HAP-1 (cell line): Measurements from ENCODE around the gene P3H2.

Experiments used
- DNase-seq, 2 experiments: peaks; one replicate each; pipeline ENCODE4 v3.0.0-alpha.2; 2016 to 2020; ENCODE audit warnings: low spot score in 2 of 2
- H3K27me3 ChIP-seq: fragments of 250-450 bp; sonication (Bioruptor Pico); 2 replicates; pipeline ENCODE4 v1.5.1; 2020; ENCODE audit warnings: low read depth, mild to moderate bottlenecking, moderate library complexity
- H3K36me3 ChIP-seq: fragments of 250-450 bp; sonication (Bioruptor Pico); replicated peaks from 2 replicates; pipeline ENCODE4 v1.5.1; 2020; ENCODE audit warnings: mild to moderate bottlenecking
- H3K4me1 ChIP-seq: fragments of 250-450 bp; sonication (Bioruptor Pico); 2 replicates; pipeline ENCODE4 v1.5.1; 2020; ENCODE audit warnings: mild to moderate bottlenecking
- H3K4me3 ChIP-seq: fragments of 250-450 bp; sonication (Bioruptor Pico); 2 replicates; pipeline ENCODE4 v1.5.1; 2020; ENCODE audit warnings: mild to moderate bottlenecking, moderate library complexity
- H3K9me3 ChIP-seq: fragments of 250-450 bp; sonication (Bioruptor Pico); 2 replicates; pipeline ENCODE4 v1.5.1; 2020; ENCODE audit warnings: mild to moderate bottlenecking, moderate library complexity
- in situ Hi-C: fragments of 300-500 bp; cut with MboI; formaldehyde crosslinking; loops from 3 replicates; pipeline ENCODE4 v1.14.3; 2020; ENCODE audit warnings: low sequenced_read_pairs, inconsistent platforms, mixed read lengths

P3H2 gene

DNA sequence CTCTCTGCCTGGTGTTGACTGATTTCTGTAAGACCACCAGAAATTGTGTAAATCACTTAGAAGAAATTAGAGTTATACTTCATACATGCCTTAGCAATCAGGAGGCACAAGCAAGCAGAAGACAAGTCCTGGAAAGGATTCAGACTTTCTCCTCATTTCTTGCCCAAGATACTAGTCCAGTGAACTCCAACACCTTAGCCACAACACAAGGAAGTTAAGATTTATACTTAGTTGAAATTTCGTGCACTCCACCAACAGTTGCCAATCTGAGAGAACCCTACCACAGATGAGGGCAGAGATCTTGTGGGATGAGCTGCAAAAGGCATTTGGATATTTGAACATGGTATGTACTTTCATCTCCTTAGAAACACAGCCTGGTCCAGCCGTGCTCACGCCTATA lies 2.3 kb downstream of the P3H2 start:
- in situ Hi-C loops = no loop called here
- H3K27me3 ChIP-seq = peaks cover 15% of the 10 kb centered on the region
- no peak overlapping the region for H3K4me3 ChIP-seq
- H3K9me3 ChIP-seq = no peaks in the 10 kb centered on the region
- H3K36me3 ChIP-seq = no peaks in the 10 kb centered on the region
- no peaks in the 10 kb centered on the region for H3K4me1 ChIP-seq
- DNase-seq = no peak

DNA sequence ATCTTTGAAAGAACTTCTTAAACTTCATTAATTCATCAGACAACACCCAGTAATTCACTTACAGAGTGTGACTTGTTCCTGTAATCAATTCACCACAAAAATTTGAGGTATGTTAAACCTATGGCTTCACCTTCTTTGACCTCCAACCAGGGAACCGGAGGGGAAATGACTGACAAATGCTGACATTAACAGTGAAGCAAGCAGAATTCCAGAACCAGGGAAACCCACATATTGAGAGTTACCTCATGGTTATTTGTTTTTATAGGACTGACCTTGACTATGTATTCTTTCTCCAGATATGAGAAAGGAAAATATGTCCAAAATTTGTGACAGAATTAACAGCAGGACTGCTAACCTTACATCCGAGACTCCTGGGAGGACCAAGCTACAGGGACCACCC lies 2.7 kb downstream of the P3H2 start:
- Histone ChIP-seq H3K36me3 (no peaks in the 10 kb centered on the region), H3K4me3 (no peak overlapping the region), H3K9me3 (no peaks in the 10 kb centered on the region), H3K27me3 (peaks cover 15% of the 10 kb centered on the region), H3K4me1 (no peaks in the 10 kb centered on the region)
- in situ Hi-C loops = no loop called here
- no peak for DNase-seq

DNA sequence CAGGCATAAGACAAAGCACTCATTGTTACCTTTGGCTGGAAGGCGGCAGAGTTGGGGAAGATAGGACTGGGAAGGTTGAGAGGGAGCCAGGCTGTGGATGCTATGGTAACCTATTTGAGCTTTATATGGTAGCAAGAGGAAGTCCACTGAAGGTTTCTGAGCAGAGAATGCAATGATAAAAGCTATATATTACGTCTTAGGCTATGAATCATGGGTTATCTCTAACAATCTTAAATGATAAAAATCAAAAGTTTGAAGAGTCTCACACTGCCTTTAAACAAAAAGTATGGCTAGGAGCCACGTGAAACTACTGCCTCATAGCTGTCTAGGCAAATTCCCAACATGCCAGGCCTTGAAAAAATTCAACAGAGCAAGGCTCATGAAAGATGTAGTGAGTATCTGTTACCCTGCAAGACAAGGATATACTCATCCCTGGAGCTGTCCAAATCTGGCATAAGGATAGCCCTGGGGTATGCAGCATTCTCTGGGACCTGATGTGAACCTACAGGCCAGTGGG lies 4.1 kb downstream of the P3H2 start:
- Histone ChIP-seq H3K9me3 (no peaks in the 10 kb centered on the region), H3K27me3 (peaks cover 15% of the 10 kb centered on the region), H3K36me3 (no peaks in the 10 kb centered on the region), H3K4me1 (no peaks in the 10 kb centered on the region), H3K4me3 (no peak overlapping the region)
- no peak for DNase-seq
- in situ Hi-C loops = no loop called here

DNA sequence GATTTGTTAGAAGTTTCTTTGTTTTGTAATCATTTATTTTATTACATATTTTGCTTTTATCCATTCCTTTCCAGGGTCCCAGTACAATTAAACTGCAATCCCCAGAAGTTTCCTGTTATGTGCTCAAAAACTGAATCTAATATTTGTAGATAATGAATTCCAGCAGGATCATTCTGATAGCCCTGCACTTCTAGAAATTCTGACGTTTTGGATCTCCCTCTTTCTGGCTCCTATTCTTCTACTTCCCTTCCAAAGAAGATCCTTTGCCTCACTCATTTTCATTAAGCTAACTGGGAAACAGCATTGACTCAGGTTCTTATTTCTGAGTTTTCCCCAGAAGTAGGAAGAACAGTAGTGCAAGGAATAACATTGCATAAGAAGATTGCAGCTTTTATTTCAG lies 9.9 kb downstream of the P3H2 start:
- Histone ChIP-seq H3K4me3 (no peak overlapping the region), H3K27me3 (0 out of 2 replicates have a peak, but pooled peaks cover 4% of the 10 kb centered on the region), H3K36me3 (no peaks in the 10 kb centered on the region), H3K9me3 (no peaks in the 10 kb centered on the region), H3K4me1 (no peaks in the 10 kb centered on the region)
- no peak for DNase-seq
- in situ Hi-C loops = no loop called here

GRCh38 chr3:190109441-190109840 lies 11.3 kb downstream of the P3H2 start:
- in situ Hi-C loops = no loop called here
- H3K27me3 ChIP-seq = 0 out of 2 replicates have a peak, but pooled peaks cover 4% of the 10 kb centered on the region
- H3K9me3 ChIP-seq = no peaks in the 10 kb centered on the region
- H3K4me1 ChIP-seq = no peaks in the 10 kb centered on the region
- no peak for DNase-seq
- H3K4me3 ChIP-seq = no peak overlapping the region
- H3K36me3 ChIP-seq = no peaks in the 10 kb centered on the region

DNA sequence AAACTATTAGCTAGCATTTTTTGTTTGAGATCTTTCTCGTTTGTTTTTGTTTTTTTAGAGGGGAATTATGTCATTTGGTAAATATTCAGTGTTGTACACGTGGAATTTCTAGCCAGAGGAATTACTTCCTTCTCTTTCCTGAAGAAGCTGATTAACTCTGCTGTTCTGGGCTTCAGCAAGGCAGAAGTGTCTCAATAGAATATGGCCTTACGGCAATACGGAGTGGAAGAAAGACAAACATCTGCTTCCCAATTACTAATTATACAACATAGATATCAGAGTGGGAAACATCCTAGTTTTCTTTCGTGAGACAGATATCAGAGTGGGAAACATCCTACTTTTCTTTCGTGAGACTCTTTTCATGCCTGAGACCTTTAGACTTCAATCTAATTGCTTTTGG lies 11.9 kb downstream of the P3H2 start:
- H3K4me3 ChIP-seq = no peak overlapping the region
- in situ Hi-C loops = no loop called here
- no peaks in the 10 kb centered on the region for H3K9me3 ChIP-seq

DNA sequence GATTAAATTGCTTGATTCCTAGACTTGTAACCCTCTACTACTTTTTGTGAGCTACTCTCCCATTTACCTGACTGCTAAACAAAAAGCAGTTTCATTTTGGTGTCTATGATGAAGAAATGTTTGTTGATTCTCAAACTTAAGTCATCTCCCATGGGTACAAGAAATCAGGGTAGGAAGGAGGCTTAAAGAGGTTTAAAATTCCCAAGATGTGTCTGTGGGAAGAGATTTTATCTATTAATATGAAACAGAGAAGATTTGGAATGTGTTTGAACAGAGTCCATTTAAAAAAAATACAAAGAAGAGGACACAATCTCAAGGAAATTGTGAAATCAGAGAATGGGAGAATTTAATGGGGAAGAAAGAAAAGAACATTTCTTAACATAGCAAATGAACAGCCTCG lies 14.8 kb downstream of the P3H2 start:
- 0 out of 2 replicates have a peak, but pooled peaks cover 4% of the 10 kb centered on the region for H3K27me3 ChIP-seq
- H3K4me1 ChIP-seq = no peaks in the 10 kb centered on the region
- H3K36me3 ChIP-seq = no peaks in the 10 kb centered on the region
- no peak for DNase-seq
- in situ Hi-C loops = no loop called here
- no peak overlapping the region for H3K4me3 ChIP-seq
- no peaks in the 10 kb centered on the region for H3K9me3 ChIP-seq

More for the DNA sequence above, 11.9 kb downstream of the P3H2 start:
- DNase-seq = no peak
- H3K36me3 ChIP-seq = no peaks in the 10 kb centered on the region
- 0 out of 2 replicates have a peak, but pooled peaks cover 4% of the 10 kb centered on the region for H3K27me3 ChIP-seq
- H3K4me1 ChIP-seq = no peaks in the 10 kb centered on the region

DNA sequence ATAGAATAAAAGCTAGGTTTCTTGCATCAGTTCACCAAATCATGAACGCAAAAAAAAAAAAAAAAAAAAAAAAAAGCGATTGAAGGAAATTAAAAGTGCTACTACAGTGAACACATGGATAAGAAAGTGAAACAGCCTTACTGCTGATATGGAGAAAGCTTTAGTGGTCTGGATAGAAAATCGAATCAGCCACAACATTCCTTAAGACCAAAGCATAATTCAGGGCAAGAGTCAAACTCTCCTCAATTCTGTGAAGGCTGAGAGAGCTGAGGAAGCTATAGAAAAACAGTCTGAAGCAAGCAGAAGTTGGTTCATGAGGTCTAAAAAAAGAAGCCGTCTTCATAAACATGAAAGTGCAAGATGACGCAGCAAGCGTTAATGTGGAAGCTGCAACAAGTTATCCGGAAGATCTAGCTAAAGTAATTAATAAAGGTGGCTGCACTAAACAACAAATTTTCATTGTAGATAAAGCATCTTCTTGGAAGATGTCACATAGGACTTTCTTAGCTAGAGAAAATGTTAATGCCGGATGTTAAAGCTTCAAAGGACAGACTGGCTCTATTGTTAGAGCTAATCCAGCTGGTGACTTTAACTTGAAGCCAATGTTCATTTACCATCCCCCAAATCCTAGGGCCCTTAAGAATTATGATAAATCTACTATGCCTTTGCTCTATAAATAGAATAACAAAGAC lies 19.2 kb downstream of the P3H2 start:
- DNase-seq = no peak
- Histone ChIP-seq H3K4me1 (no peaks in the 10 kb centered on the region), H3K36me3 (no peaks in the 10 kb centered on the region), H3K27me3 (no peaks in the 10 kb centered on the region), H3K9me3 (no peaks in the 10 kb centered on the region), H3K4me3 (no peak overlapping the region)
- in situ Hi-C loops = no loop called here

DNA sequence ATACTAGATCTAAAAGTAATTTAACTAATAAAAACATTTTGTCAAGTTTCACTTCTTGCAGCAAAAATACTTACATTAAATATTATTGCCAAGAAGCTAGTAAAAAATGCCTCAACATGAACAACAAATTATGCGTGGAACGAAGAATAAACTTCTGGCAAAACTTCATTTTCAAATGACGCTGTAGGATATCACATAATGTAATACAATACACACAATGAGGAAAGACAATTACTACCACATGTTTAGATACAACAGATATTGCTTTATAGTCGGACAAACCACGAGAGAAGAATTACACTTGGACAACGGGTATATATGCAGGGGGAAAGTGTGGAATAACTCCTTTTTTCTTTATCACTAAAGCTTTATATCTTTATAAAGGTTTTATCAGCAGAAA lies 21.6 kb downstream of the P3H2 start:
- H3K9me3 ChIP-seq = no peaks in the 10 kb centered on the region
- H3K4me3 ChIP-seq = no peak overlapping the region
- no peaks in the 10 kb centered on the region for H3K27me3 ChIP-seq
- no peak for DNase-seq
- H3K36me3 ChIP-seq = no peaks in the 10 kb centered on the region
- in situ Hi-C loops = no loop called here
- H3K4me1 ChIP-seq = no peaks in the 10 kb centered on the region

DNA sequence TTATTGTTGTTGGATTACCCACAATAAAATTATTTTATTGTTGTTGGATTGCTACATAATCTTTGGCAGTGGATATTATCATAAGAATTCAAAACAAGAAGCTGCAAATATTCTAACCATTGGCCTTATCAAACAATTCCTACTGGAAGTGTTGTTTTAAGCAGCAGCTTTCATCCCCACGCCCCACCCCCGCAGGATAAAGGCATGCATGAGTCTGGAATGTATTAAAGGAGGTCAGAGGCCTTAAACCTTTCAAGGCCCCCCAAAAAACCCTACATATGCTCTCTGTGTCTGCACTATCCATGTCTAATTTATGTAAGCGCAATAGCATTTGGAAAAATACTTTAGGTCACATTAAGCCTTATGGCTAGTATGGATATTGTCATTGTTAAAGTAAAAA lies 23.1 kb downstream of the P3H2 start:
- Histone ChIP-seq H3K9me3 (no peaks in the 10 kb centered on the region), H3K36me3 (no peaks in the 10 kb centered on the region), H3K4me3 (no peak overlapping the region), H3K4me1 (no peaks in the 10 kb centered on the region), H3K27me3 (no peaks in the 10 kb centered on the region)
- in situ Hi-C loops = no loop called here
- DNase-seq = no peak

DNA sequence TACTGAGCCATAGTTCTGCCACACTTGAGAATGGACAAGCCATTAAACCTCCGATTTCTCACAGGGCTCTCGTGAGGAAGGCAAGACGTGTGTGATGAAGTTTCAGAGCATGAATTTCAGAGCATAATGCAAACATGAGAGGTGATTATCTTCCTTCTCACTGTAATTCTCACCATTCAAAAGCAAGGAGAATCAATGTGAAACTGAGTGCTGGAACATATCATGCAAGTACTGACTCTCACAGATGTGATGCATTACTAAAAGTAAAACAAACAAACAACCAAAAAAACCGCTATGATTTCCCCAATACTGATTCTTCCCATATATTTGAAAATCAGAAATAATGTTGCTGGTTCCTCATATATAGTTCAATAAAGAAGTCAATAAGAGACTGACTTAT lies 23.7 kb downstream of the P3H2 start:
- in situ Hi-C loops = no loop called here
- DNase-seq = no peak
- Histone ChIP-seq H3K36me3 (no peaks in the 10 kb centered on the region), H3K9me3 (no peaks in the 10 kb centered on the region), H3K4me1 (no peaks in the 10 kb centered on the region), H3K27me3 (no peaks in the 10 kb centered on the region), H3K4me3 (no peak overlapping the region)

DNA sequence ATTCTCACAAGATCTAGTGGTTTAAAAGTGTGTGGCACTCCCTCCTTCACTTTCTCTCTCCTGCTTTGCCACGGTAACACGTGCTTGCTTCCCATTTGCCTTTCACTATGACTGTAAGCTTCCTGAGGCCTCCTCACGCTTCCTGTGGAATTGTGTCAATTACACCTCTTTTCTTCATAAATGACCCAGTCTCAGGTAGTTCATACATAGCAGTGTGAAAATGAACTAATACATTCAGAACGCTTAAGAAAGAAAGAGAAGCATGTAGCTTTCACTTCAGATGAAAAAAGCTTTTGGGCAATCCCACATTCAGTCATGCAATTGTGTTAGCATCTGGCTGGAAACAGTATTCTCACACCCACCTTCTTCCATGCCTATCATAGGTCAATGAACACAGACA lies 24.4 kb downstream of the P3H2 start:
- Histone ChIP-seq H3K9me3 (no peaks in the 10 kb centered on the region), H3K4me1 (no peaks in the 10 kb centered on the region), H3K36me3 (no peaks in the 10 kb centered on the region), H3K4me3 (no peak overlapping the region), H3K27me3 (no peaks in the 10 kb centered on the region)
- in situ Hi-C loops = no loop called here
- no peak for DNase-seq

GRCh38 chr3:190094160-190094718 lies 26.5 kb downstream of the P3H2 start:
- no peaks in the 10 kb centered on the region for H3K36me3 ChIP-seq
- no peaks in the 10 kb centered on the region for H3K4me1 ChIP-seq
- DNase-seq = no peak
- in situ Hi-C loops = no loop called here
- H3K4me3 ChIP-seq = no peak overlapping the region
- H3K27me3 ChIP-seq = no peaks in the 10 kb centered on the region
- H3K9me3 ChIP-seq = no peaks in the 10 kb centered on the region

DNA sequence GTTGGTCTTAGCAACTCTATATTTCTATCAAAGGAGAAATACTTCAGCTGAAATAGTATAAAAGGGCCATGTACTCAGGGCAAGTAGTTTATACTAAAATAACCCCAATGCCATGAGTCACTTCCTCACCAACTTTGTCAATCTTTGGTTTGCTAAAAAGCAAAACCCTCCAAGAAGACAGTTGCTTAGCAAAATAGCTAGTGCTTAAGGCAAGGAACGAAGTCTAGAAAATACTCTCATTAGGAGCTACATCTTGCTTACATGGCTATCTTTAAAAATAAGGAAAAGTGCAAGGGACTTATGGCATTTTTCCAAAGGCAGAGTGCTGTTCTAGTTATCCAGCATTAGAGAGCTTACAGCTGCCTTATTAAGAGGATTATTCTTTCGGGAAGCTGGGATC lies 28.4 kb downstream of the P3H2 start:
- H3K4me3 ChIP-seq = no peak overlapping the region
- in situ Hi-C loops = no loop called here
- H3K36me3 ChIP-seq = no peaks in the 10 kb centered on the region
- no peak for DNase-seq
- no peaks in the 10 kb centered on the region for H3K27me3 ChIP-seq
- no peaks in the 10 kb centered on the region for H3K9me3 ChIP-seq
- H3K4me1 ChIP-seq = no peaks in the 10 kb centered on the region
